Colon (tissue), 2 donors: ENCODE measurements around the gene PLK1.
"Not testable (repeated sequence)": the region's sequence is repeated elsewhere in the genome, so short reads cannot be mapped to it uniquely, and the experiment has no call there.

Experiments
- FAIRE-seq: peaks from 2 replicates; lab custom pipeline; 2012; peaks lifted over from hg19 to GRCh38; lab: Jason Lieb, UNC
- donor health status: control.
- donor health status: control.

The PLK1 gene

DNA sequence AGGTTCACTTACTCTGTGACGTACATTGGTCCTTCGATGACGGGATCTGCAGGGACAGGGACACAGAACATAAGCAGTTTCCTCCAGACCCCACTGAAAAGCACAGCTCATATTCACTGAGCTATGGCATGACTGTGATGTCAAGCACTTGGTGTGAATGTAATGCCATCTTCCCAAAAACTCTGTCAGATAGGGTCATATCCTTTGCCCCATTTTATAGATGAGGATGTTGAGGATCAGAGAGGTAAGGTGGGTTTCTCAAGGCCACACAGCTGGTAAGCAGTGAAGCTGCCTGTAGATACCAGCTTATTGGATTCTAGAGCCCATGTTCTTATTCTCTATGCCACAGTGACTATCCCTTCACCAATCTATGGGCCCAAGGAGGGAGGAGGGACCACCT, 31.8 kb downstream of the PLK1 start:
- FAIRE-seq, result no peak

DNA sequence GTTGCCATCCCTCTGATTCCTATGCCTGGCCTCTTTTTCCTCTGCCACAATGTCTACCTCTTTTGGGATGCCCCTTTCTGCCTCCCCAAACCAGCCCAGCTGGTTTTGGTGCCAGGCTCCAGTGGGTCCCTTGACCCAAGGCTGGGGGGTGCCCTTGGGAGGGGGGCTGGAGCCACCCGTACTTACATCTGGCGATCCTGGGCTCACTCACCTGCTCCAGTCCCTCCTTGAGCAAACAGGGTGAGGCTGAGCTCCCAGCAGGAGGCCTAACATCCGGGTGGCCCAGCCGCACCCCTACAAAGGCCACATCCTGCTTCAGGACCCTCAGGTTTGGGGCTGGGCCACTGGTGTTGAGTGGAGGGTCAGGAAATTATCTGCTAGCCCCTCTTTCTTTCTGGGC, 33.1 kb downstream of the PLK1 start:
- FAIRE-seq, result no peak

GRCh38 chr16:23712976-23713375, 34.3 kb downstream of the PLK1 start, which contains the start of gene ERN2:
ERN2 (minus strand) TSS chr16:23713222; CDS start chr16:23713187, 35 bp downstream.
- FAIRE-seq, result no peak

DNA sequence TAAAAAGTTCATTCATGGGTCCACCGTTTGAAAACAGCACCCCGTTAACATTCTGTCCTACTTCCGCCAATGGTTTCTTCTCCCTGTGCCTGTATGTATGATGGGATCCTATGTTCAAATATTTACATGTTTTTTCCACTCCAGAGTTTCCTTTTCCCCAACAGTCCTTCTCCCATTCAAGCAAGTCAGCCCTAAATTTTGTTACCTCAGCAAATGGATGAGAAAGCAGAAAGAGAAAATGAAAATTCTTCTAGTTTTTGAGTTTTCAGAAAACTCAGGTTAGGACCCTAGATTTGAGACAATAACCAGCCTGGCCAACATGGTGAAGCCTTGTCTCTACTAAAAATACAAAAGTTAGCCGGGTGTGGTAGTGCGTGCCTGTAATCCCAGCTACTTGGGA, 37.8 kb downstream of the PLK1 start:
- FAIRE-seq, result no peak

GRCh38 chr16:23722613-23723240, 44.0 kb downstream of the PLK1 start:
- FAIRE-seq, result not testable (repeated sequence)

- FAIRE-seq, result no peak
These were observed 45.6 kb downstream of the PLK1 start for GRCh38 chr16:23724096-23724784.

DNA sequence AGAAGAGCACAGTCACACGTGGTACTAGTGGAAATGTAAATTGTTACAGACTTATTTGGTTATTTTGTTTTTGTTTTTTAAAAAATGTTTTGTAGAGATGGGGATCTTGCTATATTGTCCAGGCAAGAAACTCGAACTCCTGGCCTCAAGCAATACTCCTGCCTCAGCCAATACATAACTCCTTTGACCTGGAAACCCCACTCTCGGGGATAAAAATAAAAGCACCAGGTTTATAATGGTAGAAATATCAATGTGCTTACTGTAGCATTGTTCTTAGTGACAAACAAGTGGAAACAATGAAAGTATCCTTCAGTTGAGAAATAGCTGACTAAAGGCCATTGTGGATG, 46.1 kb downstream of the PLK1 start:
- FAIRE-seq, result no peak

- no peak for FAIRE-seq
These were observed 48.0 kb downstream of the PLK1 start for GRCh38 chr16:23726710-23727109.

DNA sequence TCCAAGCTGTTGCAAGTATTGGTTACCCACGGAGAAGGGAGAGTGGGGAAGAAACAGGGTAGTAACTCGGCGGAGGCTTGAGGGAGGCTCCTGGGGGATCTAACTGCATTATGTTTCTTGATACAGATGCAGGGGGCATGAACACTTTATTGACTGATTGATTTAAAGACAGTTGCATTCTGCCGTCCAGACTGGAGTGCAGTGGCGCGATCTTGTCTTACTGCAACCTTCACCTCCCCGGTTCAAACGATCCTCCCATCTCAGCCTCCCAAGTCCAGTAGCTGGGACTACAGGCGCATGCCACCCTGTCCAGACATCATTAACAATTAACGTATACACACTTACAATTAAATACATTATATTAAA, 49.4 kb downstream of the PLK1 start:
- no peak for FAIRE-seq

DNA sequence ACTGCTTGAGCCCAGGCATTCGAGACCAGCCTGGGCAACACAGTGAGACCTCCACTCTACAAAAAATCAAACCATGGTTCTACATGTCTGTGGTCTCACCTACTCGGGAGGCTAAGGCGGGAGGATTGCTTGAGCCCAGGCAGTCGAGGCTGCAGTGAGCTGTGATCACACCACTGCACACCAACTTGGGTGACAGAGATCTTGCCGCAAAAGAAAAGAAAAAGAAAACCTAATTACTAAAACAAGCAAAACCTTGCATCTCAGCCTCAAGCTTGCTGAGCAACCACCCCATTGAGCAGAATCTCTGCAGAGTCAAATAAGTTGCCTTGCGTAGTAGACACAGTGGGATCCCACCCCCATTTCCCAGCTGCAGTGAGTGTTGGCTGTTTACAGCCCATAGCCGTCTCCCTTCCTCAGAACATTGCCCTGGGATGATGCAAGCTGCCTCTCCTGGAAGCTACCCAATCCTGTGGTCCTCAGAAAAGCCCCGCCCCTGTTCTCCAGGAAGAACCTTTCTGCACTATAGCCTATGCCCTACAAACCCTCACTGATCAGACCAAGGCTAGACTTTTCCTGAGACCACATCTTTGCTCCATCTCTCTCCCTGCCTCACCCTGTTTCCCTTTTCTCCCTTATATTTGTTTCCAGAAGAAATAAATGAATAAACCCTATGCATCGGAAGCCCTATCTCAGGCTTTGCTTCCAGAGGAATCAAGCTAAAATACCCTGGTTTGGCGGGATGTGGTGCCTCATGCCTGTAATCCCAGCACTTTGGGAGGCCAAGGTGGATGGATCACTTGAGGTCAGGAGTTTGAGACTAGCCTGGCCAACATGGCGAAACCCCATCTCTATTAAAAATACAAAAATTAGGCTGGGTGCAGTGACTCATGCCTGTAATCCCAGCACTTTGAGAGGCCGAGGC, 51.1 kb downstream of the PLK1 start:
- FAIRE-seq, result no peak

DNA sequence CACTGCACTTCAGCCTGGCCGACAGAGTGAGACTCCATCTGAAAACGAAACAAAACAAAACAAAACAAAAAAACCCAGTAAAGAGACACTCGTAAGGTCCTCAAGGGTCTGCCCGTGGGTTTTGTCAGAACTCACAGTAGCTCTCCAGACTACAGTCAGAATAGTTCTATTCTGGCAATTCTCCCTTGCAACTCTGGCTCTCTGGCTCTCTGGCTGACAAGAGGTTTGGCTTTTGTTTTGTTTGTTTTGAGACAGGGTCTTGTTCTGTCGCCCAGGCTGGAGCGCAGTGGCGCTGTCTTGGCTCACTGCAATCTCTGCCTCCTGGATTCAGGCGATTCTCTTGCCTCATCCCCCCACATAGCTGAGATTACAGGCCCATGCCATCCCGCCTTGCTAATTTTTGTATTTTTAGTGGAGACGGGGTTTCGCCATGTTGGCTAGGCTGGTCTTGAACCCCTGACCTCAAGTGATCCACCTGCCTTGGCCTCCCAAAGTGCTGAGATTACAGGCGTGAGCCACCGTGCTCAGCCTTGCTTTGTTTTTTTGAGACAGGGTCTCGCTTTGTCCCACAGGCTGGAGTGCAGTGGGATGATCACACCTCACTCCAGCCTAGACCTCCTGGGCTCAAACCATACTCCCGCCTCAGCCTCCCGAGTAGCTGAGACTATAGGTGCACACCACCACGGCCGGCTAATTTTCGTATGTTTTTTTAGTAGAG, 55.6 kb downstream of the PLK1 start:
- no peak for FAIRE-seq

- FAIRE-seq, result not testable (repeated sequence)
These were observed 58.8 kb downstream of the PLK1 start for GRCh38 chr16:23737423-23738028.

DNA sequence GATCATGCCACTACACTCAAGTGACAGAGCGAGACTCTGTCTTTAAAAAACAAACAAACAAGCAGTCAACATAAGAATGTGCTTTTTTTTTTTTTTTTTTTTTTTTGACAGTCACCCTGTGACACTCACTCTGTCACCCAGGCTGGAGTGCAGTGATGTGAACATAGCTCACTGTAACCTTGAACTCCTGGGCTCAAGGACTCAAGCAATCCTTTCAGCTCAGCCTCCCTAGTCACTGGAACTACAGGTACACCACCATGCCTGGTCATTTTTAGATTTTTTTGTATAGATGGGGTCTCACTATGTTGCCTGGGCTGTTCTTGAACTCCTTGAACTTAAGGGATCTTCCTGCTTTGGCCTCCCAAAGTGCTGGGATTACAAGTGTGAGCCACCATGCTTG, 60.8 kb downstream of the PLK1 start:
- FAIRE-seq, result no peak
